T-helper 9 cell (primary cell): ENCODE results near the gene QTRT2.

ENCODE experiments used
- DNase-seq: peaks from one replicate; pipeline ENCODE4 v3.0.0-alpha.2; 2020

QTRT2 gene

GRCh38 chr3:114127517-114127916 lies 71.0 kb downstream of the QTRT2 start:
- no peak for DNase-seq

GRCh38 chr3:114128231-114128630 lies 71.7 kb downstream of the QTRT2 start:
- DNase-seq = no peak

DNA sequence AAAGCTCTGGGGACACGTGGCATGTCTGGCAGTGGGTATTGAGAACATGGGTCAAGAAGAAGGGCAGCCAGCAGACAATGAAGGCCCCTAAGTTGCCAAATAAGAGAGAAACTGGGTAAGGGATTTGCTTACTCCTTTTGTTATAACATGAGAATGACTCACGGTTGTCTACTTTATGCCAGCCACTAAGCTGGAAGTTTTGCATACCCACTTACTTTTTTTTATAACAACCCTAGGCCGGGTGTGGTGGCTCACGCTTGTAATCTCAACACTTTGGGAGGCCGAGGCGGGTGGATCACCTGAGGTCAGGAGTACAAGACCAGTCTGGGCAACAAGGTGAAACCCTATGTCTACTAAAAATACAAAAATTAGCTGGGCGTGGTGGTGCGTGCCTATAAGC lies 72.3 kb downstream of the QTRT2 start:
- no peak for DNase-seq

GRCh38 chr3:114132500-114132899 lies 76.0 kb downstream of the QTRT2 start:
- no peak for DNase-seq

- DNase-seq = no peak
Measured at GRCh38 chr3:114133947-114134346, 77.4 kb downstream of the QTRT2 start.
